ENCODE measurements around the gene MYO9B. TPM values are rescaled to one million over a fixed set of nuclear protein-coding genes. Genes with fewer than 3 reads are reported as not detected.

The MYO9B gene
- total RNA-seq, 4 donors from 2014 or later: 72.0 to 158 (median 82.8) TPM

DNA sequence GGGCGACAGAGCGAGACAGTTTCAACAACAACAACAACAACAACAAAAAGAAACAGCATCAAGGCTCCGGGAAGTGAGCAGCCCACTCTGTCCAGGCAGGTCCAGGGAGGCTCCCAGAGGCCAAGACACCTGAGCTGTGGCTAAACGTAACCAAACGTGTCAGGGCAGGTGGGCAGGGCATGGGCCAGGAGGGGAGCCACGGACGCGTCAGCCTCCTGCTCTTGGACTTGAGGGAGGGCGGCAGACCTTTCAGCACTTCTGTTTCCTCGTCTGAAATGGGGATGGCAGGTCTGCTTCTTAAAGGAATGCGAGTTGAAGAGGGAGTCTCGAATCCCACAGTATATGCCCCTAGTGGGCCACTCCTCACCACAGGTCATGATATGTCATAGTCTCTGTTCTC, 53.8 kb downstream of the MYO9B start:
- TF ChIP-seq CTCF (IDR thresholded peaks at IDR 0.05; ENCODE audit: low read depth): no peak

DNA sequence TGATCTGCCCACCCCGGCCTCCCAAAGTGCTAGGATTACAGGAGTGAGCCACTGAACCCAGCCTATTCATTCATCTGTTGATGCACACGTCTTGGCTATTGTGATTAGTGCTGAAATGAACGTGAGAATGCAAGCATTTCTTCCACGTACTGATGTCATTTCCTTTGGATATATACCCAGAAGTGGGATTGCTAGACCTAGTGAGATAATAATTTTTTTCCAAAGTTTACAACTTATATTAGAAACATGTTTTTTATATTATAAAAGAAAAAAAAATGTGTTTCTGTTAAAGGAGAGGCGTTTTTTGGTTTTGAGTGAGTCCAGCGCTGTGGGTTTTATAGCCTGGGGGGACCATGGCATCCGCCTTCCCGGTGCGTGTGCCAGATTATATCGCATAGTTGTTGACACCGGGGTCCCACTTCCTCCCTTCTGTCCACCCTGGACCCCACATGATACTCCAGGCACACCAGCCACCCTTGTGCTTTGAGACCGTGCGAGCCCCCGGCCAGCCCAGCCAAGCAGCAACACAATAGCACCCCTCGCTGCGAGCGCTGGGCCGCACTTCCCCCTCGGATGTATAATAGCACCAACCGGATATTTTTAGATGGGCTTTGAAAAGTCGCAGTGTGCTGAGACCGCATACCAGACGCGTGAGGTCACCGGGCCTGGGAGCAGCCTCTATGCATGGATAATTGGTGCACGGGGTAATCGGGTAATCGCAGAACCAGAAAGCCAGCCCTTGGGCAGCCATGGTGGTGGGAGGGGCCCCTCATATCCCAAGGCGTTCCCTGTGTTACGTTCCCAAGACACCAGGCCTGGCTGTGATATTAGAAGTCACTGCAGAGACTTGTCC, 59.6 kb downstream of the MYO9B start:
- no peak for TF ChIP-seq CTCF (IDR thresholded peaks at IDR 0.05; ENCODE audit: low read depth)

DNA sequence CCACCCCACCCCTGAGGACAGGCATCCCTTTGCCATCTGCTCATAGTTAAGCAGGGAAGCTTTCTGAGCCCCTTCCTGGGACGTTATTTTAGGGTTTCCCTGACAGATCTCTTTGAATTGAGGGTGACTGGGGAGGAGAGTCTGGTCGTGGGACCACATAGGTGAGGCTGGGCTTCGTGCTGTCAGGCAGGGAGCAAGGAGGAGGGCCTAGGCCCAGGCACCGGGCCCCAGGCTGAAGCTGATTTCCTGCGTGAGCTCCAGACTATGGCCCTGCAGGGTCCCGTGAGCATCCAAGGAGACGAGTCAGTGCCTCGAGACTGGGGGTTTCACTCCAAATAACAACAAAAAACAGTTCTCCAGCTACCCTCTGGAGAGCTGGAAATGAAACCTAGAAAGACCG, 60.4 kb downstream of the MYO9B start:
- no peak for TF ChIP-seq CTCF (IDR thresholded peaks at IDR 0.05; ENCODE audit: low read depth)

- no peak for TF ChIP-seq CTCF (IDR thresholded peaks at IDR 0.05; ENCODE audit: low read depth)
Measured at GRCh38 chr19:17136617-17137016, 61.0 kb downstream of the MYO9B start.

- no peak for TF ChIP-seq CTCF (IDR thresholded peaks at IDR 0.05; ENCODE audit: low read depth)
Measured at GRCh38 chr19:17137417-17137816, 61.8 kb downstream of the MYO9B start.

GRCh38 chr19:17138937-17139598, 63.5 kb downstream of the MYO9B start:
- no peak for TF ChIP-seq CTCF (IDR thresholded peaks at IDR 0.05; ENCODE audit: low read depth)

All from subcutaneous adipose tissue (tissue), 4 donors.